Astrocyte (in vitro differentiated cells and primary cell): ENCODE data around the gene CD58.

Source experiments
- EZH2 ChIP-seq: IDR thresholded peaks from 2 replicates; pipeline ENCODE4 v1.6.1; 2012; ENCODE audit warnings: mild to moderate bottlenecking, low read length, inconsistent platforms; ENCODE audit not compliant: insufficient read depth
- TF ChIP-seq, protein P1 (sequence below): IDR thresholded peaks from 2 replicates; pipeline ENCODE4 v1.5.1; 2011; ENCODE audit warnings: low read depth, mild to moderate bottlenecking, inconsistent platforms, low read length, moderate library complexity; ENCODE audit not compliant: insufficient read depth

- TF ChIP-seq, protein P1, sequence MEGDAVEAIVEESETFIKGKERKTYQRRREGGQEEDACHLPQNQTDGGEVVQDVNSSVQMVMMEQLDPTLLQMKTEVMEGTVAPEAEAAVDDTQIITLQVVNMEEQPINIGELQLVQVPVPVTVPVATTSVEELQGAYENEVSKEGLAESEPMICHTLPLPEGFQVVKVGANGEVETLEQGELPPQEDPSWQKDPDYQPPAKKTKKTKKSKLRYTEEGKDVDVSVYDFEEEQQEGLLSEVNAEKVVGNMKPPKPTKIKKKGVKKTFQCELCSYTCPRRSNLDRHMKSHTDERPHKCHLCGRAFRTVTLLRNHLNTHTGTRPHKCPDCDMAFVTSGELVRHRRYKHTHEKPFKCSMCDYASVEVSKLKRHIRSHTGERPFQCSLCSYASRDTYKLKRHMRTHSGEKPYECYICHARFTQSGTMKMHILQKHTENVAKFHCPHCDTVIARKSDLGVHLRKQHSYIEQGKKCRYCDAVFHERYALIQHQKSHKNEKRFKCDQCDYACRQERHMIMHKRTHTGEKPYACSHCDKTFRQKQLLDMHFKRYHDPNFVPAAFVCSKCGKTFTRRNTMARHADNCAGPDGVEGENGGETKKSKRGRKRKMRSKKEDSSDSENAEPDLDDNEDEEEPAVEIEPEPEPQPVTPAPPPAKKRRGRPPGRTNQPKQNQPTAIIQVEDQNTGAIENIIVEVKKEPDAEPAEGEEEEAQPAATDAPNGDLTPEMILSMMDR, result no peak
- TF ChIP-seq EZH2, result no peak
Measured at GRCh38 chr1:116502671-116503314, 68.0 kb downstream of the CD58 start.
